ENCODE data around the gene ZNF273.

ZNF273 gene

DNA sequence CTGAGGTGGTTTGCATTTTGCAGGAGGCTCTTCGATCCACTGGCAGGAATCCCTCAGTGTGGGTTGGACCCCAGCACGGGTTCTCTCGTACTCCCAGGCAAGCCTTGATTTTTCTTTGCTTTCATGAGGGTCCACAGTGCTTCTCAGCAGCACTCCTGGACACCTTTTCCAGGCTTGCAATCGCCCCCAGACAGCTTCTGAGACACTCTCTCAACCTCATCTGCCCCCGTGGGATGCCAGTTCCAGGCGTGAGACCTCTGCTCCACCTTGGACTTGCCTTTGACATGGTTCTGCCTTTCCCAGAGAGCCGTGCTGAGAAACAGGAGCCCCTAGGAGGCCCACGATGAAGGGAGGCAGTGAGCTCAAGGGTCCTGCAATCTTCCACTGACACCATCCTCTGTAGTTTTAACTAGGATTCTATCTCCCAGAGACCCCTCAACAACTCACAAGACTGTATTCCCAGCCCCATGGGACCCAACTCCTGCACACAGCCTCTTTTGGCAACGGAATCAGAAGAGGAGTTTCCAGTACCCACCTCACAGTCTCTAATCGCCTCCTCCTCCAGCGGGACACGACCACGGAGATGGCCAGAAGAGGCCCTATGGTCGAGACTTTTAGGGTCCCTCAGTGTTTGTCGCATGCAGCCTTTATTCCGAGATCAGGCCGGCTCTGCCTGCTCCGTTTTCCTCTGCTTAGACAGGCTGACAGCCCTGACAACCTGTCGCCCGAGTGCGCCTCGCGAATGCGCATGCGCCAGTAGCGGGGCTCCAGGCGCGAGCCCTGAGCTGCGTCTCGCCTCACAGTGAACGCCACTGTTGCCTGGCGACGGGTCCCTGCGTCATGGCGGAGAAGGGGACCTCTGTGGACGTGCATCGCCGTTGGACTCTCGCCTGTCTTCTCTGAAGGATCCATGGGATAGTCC lies 26.0 kb upstream of the ZNF273 start:
- peak overlapping the region; percentile 21 for H3K4me3 ChIP-seq (ENCODE audit: low read length)
- DNase-seq (ENCODE audit: low read depth) = peak; percentile 36

DNA sequence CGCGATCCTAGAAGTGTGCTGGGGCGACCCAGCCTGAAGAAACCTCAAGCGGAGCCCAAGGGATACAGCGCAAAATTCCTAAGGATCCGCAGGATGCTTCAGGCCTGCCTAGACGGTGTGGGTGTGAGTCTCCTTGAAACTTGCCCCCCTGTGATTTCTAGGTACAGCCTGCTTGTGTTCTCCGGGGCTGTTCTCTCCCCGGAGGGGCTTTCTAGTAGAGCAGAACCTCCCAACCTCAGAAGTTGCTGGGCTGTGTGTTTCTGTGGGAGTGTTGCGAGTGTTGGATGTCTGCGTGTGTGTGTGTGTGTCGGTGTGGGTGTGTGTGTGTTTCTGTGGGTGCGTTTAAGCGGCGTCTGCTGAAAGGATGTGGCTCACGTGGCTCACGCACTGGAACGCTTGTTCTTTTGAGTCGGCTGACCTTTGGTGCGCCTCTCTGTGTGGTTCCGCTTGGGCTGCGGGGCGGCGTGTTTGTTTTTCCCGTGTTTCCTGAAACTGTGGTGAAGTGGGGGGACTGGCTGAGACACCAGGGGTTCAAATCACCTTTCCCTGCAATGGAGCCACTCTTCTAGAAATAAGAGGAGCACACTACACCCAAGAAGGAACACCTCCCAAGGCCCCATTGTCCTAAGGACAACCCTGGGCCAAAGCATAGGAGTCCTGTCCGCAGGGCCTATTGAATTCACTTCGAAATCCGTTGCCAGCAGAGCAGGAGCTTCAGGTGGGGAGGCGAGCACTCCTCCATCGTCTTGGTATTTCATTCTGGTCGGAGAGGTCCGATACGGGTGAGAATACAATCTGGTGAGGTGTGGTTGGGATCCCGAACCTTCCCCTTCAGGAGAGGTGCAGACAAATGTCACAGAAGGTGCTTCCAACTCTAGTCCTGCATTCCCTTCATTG lies 25.1 kb upstream of the ZNF273 start:
- peak overlapping the region; percentile 21 for H3K4me3 ChIP-seq (ENCODE audit: low read length)
- DNase-seq (ENCODE audit: low read depth) = no peak
- TF ChIP-seq, protein P1, sequence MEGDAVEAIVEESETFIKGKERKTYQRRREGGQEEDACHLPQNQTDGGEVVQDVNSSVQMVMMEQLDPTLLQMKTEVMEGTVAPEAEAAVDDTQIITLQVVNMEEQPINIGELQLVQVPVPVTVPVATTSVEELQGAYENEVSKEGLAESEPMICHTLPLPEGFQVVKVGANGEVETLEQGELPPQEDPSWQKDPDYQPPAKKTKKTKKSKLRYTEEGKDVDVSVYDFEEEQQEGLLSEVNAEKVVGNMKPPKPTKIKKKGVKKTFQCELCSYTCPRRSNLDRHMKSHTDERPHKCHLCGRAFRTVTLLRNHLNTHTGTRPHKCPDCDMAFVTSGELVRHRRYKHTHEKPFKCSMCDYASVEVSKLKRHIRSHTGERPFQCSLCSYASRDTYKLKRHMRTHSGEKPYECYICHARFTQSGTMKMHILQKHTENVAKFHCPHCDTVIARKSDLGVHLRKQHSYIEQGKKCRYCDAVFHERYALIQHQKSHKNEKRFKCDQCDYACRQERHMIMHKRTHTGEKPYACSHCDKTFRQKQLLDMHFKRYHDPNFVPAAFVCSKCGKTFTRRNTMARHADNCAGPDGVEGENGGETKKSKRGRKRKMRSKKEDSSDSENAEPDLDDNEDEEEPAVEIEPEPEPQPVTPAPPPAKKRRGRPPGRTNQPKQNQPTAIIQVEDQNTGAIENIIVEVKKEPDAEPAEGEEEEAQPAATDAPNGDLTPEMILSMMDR (IDR thresholded peaks at IDR 0.05; ENCODE audit: insufficient read depth, low read depth, low read length, missing control alignments) = no peak

More for the DNA sequence above, 26.0 kb upstream of the ZNF273 start:
- TF ChIP-seq, protein P1 (IDR thresholded peaks at IDR 0.05; ENCODE audit: insufficient read depth, low read depth, low read length, missing control alignments) = no peak

DNA sequence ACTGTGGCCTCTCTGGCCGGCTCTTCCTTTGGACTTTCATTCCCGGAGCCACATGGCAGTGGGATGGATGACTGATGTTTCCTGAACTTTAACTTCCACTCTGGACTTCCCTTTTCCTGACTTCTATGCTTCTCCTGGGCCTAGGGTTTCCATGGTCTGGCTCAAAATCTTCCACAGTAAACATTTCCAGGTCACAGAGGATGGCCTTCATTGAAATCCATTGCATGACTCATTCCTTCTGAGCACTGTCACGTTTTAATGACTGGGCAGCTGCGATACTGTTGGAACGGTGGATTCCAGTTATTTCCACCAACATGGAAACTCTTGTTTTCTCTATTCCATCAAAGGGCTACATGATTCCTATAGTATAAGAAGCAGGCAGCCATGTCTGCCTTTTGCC lies 24.4 kb upstream of the ZNF273 start:
- TF ChIP-seq, protein P1 (IDR thresholded peaks at IDR 0.05; ENCODE audit: insufficient read depth, low read depth, low read length, missing control alignments) = no peak
- no peak for DNase-seq (ENCODE audit: low read depth)
- no peak overlapping the region for H3K4me3 ChIP-seq (ENCODE audit: low read length)

DNA sequence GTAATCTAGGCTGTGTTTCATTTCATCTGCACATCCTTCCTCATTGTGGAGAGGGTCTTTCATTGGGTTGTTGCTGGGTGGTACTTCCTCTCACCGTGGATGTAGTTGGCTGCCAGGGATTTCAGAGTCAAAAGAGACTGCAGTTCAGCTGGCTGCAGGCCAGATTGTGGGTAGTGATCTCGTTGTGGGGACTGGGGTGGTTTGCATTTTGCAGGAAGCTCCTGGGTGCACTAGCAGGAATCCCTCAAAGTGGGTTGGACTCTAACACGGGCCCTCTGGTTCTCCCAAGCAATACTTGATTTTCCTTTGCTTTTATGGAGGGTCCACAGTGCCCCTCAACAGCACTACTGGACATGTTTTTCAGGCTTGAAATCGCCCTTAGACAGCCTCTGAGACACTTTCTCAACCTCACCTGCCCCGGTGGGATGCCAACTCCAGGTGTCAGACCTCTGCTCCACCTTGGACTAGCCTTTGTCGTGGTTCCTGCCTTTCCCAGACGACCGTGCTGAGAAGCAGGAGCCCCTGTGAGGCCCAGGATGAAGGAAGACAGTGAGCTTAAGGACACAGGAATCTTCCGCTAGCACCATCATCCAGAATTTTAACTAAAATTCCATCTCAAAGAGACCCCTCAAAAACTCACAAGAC lies 23.9 kb upstream of the ZNF273 start:
- TF ChIP-seq, protein P1 (IDR thresholded peaks at IDR 0.05; ENCODE audit: insufficient read depth, low read depth, low read length, missing control alignments) = no peak
- no peak overlapping the region for H3K4me3 ChIP-seq (ENCODE audit: low read length)
- no peak for DNase-seq (ENCODE audit: low read depth)

DNA sequence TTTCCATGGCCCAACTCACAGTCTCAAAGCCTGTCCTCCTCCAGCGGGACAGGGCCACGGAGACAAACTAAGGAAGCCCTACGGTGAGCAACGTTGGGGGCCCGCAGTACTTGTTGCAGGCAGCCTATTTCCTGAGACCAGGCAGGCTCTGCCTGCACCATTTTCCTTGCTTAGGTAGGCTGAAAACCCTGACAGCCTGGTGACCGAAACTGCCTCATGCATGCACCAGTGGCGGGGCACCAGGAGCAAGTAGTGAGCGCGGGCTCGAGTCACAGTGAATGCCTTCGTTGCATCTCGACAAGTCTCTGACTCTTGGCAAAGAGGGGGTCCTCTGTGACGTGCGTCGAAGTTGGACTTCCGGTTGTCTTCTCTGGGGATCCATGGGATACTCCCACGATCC lies 23.3 kb upstream of the ZNF273 start:
- no peak for DNase-seq (ENCODE audit: low read depth)
- TF ChIP-seq, protein P1 (IDR thresholded peaks at IDR 0.05; ENCODE audit: insufficient read depth, low read depth, low read length, missing control alignments) = no peak
- no peak overlapping the region for H3K4me3 ChIP-seq (ENCODE audit: low read length)
